Testis (tissue), 2 donors: ENCODE measurements around the gene EXO1.
A peak's percentile ranks its signal among the peaks of the same experiment; 100 is the strongest.

Experiments used
- POLR2A ChIP-seq: fragments of 450-650 bp; IDR thresholded peaks from one replicate; pipeline ENCODE4 v1.6.1; 2017; ENCODE audit warnings: antibody characterized with exemption, mild to moderate bottlenecking, moderate library complexity
- TF ChIP-seq, protein P1 (sequence below), 3 experiments: fragments of 450-650 bp in 2 of 3; fragments of 200-600 bp in 1 of 3; sonication (generic) in 1 of 3; IDR thresholded peaks; one replicate each; pipeline ENCODE4 v1.5.1; 2016 to 2019; ENCODE audit warnings: antibody characterized with exemption in 3 of 3, mild to moderate bottlenecking in 2 of 3, moderate library complexity in 1 of 3

DNA sequence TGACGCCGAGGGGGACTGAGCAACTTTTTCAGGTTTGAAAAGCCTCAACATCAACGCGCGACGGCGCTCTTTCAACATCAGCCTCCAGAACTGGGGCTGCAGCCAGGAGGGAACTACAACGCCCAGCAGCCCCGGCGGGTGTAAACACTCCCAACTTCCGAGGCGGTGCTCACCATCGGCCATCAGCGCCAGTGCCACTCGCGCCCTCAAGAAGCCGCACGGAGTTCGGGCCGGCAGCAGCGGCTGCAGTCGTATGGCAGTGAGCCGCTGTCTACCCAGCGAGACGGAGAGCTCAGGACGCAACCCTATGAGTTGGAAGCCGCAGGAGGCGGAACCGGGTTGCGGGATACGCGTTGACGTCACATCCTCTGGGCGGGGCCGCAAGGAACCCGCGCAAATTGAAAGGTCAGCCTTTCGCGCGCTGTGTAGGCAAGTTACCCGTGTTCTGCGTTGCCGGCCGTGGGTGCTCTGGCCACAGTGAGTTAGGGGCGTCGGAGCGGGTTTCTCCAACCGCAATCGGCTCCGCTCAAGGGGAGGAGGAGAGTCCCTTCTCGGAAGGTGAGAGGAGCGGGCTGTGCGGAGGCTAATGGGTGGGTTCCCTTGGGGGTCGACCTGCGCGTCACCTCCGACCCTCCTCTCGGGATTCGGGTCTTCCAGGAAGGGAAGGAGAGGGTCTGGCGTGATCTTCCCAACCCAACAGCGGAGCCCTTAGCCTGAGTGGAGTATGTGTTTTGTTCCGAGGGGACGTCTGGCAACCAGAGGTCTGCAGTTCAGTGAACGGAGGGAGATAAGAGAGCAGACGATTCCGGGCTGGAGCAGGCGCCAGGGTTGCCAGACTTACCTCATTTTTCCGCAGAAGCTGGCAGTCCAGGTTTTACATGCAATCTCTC is at the start of gene EXO1:
- TF ChIP-seq, protein P1, sequence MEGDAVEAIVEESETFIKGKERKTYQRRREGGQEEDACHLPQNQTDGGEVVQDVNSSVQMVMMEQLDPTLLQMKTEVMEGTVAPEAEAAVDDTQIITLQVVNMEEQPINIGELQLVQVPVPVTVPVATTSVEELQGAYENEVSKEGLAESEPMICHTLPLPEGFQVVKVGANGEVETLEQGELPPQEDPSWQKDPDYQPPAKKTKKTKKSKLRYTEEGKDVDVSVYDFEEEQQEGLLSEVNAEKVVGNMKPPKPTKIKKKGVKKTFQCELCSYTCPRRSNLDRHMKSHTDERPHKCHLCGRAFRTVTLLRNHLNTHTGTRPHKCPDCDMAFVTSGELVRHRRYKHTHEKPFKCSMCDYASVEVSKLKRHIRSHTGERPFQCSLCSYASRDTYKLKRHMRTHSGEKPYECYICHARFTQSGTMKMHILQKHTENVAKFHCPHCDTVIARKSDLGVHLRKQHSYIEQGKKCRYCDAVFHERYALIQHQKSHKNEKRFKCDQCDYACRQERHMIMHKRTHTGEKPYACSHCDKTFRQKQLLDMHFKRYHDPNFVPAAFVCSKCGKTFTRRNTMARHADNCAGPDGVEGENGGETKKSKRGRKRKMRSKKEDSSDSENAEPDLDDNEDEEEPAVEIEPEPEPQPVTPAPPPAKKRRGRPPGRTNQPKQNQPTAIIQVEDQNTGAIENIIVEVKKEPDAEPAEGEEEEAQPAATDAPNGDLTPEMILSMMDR (IDR thresholded peaks at IDR 0.05) = peak in 2 of 3 experiments; percentile 14 to 16
- no peak for TF ChIP-seq POLR2A
